HepG2 (cell line): Measurements from ENCODE around the gene PPP2R5C. TPM values are rescaled to one million over a fixed set of nuclear protein-coding genes. Genes with fewer than 3 reads are reported as not detected.

Source experiments
- ATAC-seq: fragments of 200-7000 bp; cut with Tn5 transposase; 3 replicates; pipeline ENCODE4 v1.9.1; 2020; ENCODE audit warnings: mild to moderate bottlenecking, moderate library complexity
- BruUV-seq: library from RNA; stranded (reverse); fragments of 400-500 nt; replicated peaks from 2 replicates; lab custom pipeline; 2021; lab: Mats Ljungman, UMichigan
- CTCF ChIA-PET: fragments of 300-600 bp; formaldehyde crosslinking; extraction: SDS; loops from one replicate; lab custom pipeline; 2021; ENCODE audit warnings: low total read pairs, inconsistent platforms, low intra/inter-chr PET ratio; lab: Yijun Ruan, JAX
- POLR2A ChIA-PET: fragments of 350-600 bp; sonication (Branson Sonifier 250); formaldehyde crosslinking; loops from one replicate; lab custom pipeline; 2020; ENCODE audit warnings: antibody characterized with exemption, inconsistent platforms; lab: Yijun Ruan, JAX
- DNase-seq: peaks from one replicate; pipeline ENCODE4 v3.0.0-alpha.2; 2015; ENCODE audit warnings: low spot score
- FAIRE-seq: peaks from 3 replicates; lab custom pipeline; 2011; peaks lifted over from hg19 to GRCh38; lab: Jason Lieb, UNC
- H2AFZ ChIP-seq: one replicate; pipeline ENCODE4 v1.6.1; 2011; ENCODE audit warnings: low read length, inconsistent platforms
- H3K27ac ChIP-seq: fragments of 300-600 bp; 3 replicates; pipeline ENCODE4 v1.8.0; 2011; ENCODE audit warnings: mixed run types, mild to moderate bottlenecking, mixed read lengths, low read length, inconsistent platforms; ENCODE audit not compliant: insufficient read depth; ENCODE audit errors: extremely low read length
- H3K27me3 ChIP-seq, 2 experiments: fragments of 200-600 bp in 1 of 2; 2 replicates in 1 of 2; 3 replicates in 1 of 2; pipeline versions ENCODE4 v1.6.0 to v1.8.0; 2011; ENCODE audit warnings: low read length in 2 of 2, mild to moderate bottlenecking in 2 of 2, moderate library complexity in 2 of 2, inconsistent platforms in 1 of 2; ENCODE audit not compliant: insufficient read depth in 2 of 2, control insufficient read depth in 1 of 2
- H3K36me3 ChIP-seq, 2 experiments: fragments of 200-600 bp in 1 of 2; replicated peaks in 1 of 2; 2 replicates in 1 of 2; 3 replicates in 1 of 2; pipeline versions ENCODE4 v1.5.1 to v1.8.0; 2011; ENCODE audit warnings: low read length in 2 of 2, inconsistent platforms in 1 of 2; ENCODE audit not compliant: insufficient read depth in 2 of 2, control insufficient read depth in 1 of 2
- H3K4me1 ChIP-seq: 2 replicates; pipeline ENCODE4 v1.5.1; 2012; ENCODE audit warnings: low read length, inconsistent platforms; ENCODE audit not compliant: insufficient read depth
- H3K4me2 ChIP-seq: 2 replicates; pipeline ENCODE4 v1.6.0; 2011; ENCODE audit warnings: low read depth, low read length, inconsistent platforms
- H3K4me3 ChIP-seq, 3 experiments: fragments of 200-600 bp in 1 of 3; sonication (generic), shearing (Covaris generic) in 1 of 3; replicated peaks in 1 of 3; 2 replicates each; pipeline ENCODE4 v1.5.1; 2011 to 2016; ENCODE audit warnings: low read length in 3 of 3, inconsistent platforms in 2 of 3, low read depth in 2 of 3, mild to moderate bottlenecking in 2 of 3, control low read depth in 1 of 3, mixed read lengths in 1 of 3; ENCODE audit not compliant: insufficient read depth in 1 of 3
- H3K79me2 ChIP-seq: one replicate; pipeline ENCODE4 v1.6.1; 2011; ENCODE audit warnings: low read length, inconsistent platforms; ENCODE audit not compliant: insufficient read depth
- H3K9ac ChIP-seq: 2 replicates; pipeline ENCODE4 v1.6.0; 2011; ENCODE audit warnings: mild to moderate bottlenecking, low read depth, low read length, inconsistent platforms; ENCODE audit not compliant: insufficient read depth
- H3K9me3 ChIP-seq: 2 replicates; pipeline ENCODE4 v1.5.1; 2012; ENCODE audit warnings: mild to moderate bottlenecking, low read length
- H4K20me1 ChIP-seq: 2 replicates; pipeline ENCODE4 v1.6.0; 2011; ENCODE audit warnings: inconsistent platforms, mild to moderate bottlenecking, low read length, moderate library complexity; ENCODE audit not compliant: insufficient read depth
- GLMP ChIP-seq: sonication (generic); formaldehyde crosslinking; IDR thresholded peaks from 2 replicates; pipeline ENCODE4 v1.9.0; 2021; ENCODE audit warnings: missing genetic modification reagents, mild to moderate bottlenecking, borderline replicate concordance
- KDM5B ChIP-seq: sonication (generic); formaldehyde crosslinking; IDR thresholded peaks from 2 replicates; pipeline ENCODE4 v1.4.0; 2020; ENCODE audit warnings: missing genetic modification reagents, mild to moderate bottlenecking, borderline replicate concordance
- PBX3 ChIP-seq: sonication (generic); formaldehyde crosslinking; IDR thresholded peaks from 2 replicates; pipeline ENCODE4 v1.8.1; 2023; ENCODE audit warnings: missing genetic modification reagents, inconsistent platforms, borderline replicate concordance
- SP140L ChIP-seq: sonication (generic); formaldehyde crosslinking; IDR thresholded peaks from 2 replicates; pipeline ENCODE4 v1.4.0; 2020; ENCODE audit warnings: missing genetic modification reagents, borderline replicate concordance
- ZMAT5 ChIP-seq: sonication (generic); formaldehyde crosslinking; IDR thresholded peaks from 2 replicates; pipeline ENCODE4 v1.5.0; 2020; ENCODE audit warnings: mild to moderate bottlenecking, low read depth, missing genetic modification reagents, borderline replicate concordance
- ZNF253 ChIP-seq: sonication (generic); formaldehyde crosslinking; IDR thresholded peaks from 2 replicates; pipeline ENCODE4 v1.8.0; 2022; ENCODE audit warnings: mild to moderate bottlenecking, missing genetic modification reagents, borderline replicate concordance
- ZNF343 ChIP-seq: sonication (generic); formaldehyde crosslinking; IDR thresholded peaks from 2 replicates; pipeline ENCODE4 v1.4.0; 2020; ENCODE audit warnings: mild to moderate bottlenecking, missing genetic modification reagents
- ZNF607 ChIP-seq: sonication (generic); formaldehyde crosslinking; IDR thresholded peaks from 2 replicates; pipeline ENCODE4 v1.5.1; 2020; ENCODE audit warnings: missing genetic modification reagents, mild to moderate bottlenecking, borderline replicate concordance
- ZNF790 ChIP-seq: sonication (generic); formaldehyde crosslinking; IDR thresholded peaks from 2 replicates; pipeline ENCODE4 v1.8.0; 2022; ENCODE audit warnings: missing genetic modification reagents, mild to moderate bottlenecking, borderline replicate concordance
- WGBS: methylation state at CpG from one replicate; pipeline ENCODE4 v1.1.6; 2017; ENCODE audit warnings: low lambda C conversion rate; 5-methylcytosine and 5-hydroxymethylcytosine counted together
- in situ Hi-C: cut with HindIII; loops from 2 replicates; pipeline ENCODE4 v1.10.0; 2017; ENCODE audit warnings: low pct_unique_long_range_greater_than_20kb; ENCODE audit not compliant: extremely low pct_ligation_motif_present
- intact Hi-C: fragments of 100-400 bp; cut with micrococcal nuclease; formaldehyde crosslinking; loops from one replicate; pipeline ENCODE4 v1.10.0; 2022; ENCODE audit not compliant: unreplicated experiment
- polyA plus RNA-seq, 8 experiments: library from polyadenylated mRNA; depleted of rRNA in 3 of 8; stranded (reverse) in 7 of 8; unstranded in 1 of 8; fragments of >200 nt; fragmentation: Illumina TruSeq in 4 of 8; extraction: Trizol in 4 of 8; gene quantifications; 2 replicates each; pipeline versions ENCODE4 v1.2.1 to v1.2.3, GENCODE V29; 2011 to 2016; ENCODE audit warnings: low read depth in 4 of 8, missing spikeins in 1 of 8, mixed read lengths in 1 of 8; ENCODE audit not compliant: insufficient read depth in 1 of 8
- total RNA-seq, 5 experiments: library from RNA; depleted of rRNA; stranded (reverse); fragments of >200 nt; fragmentation: Illumina TruSeq; extraction: Trizol; gene quantifications; 2 replicates each; pipeline ENCODE4 v1.2.3, GENCODE V29; 2016; ENCODE audit warnings: low read depth in 1 of 5

PPP2R5C gene
- total and polyA plus RNA-seq, 2 of the 13 experiments (the other 11 are each of a cell fraction or from before 2014, with no cell fraction given): 74.3 to 78.5 TPM

DNA sequence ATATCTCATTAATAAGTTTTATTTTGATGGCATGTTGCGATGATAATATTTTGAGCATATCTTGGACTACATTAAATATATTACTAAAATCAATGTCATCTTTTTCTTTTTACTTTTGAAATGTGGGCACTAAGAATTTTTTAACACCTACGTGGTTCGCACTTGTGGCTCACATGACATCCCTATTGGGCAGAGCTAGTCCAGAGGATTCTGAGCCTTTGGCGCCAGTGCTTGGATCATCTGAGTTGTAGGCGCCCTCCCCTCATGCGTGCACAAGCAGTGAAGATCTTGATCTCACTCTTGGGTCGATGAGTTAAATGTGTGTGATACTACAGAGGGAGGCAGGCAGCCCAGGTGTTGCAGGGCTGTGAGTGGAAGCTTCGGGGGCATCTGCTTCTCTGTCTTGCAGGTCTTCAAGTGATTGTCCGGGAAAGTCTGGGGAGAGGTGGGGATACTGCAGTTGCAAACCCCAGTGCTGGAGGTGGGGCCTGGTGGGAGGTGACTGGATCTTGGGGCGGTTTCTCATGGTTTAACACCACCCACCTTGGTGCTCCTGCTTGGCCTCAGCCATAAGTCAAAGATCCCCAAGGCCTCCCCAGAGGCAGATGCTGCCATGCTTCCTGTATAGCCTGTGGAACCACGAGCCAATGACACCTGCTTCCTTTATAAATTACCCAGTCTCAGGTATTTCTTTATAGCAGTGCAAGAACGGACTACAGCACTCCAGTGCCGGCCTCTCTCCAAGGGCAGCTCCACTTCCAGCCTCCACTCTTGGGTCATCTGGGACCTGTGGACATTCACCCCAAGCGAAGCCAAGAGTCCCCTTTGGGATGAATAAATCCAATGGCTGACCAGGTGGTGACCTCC lies 46.1 kb upstream of the PPP2R5C start:
- no peak overlapping the region for H2AFZ ChIP-seq
- no peak overlapping the region for H3K4me3 ChIP-seq
- no peak overlapping the region for H3K9ac ChIP-seq
- BruUV-seq: no TSS peak
- no peak for TF ChIP-seq ZNF790
- no peak for TF ChIP-seq KDM5B
- no peak for TF ChIP-seq GLMP (CRISPR knock-in tag)
- TF ChIP-seq ZNF343: no peak
- no peak for TF ChIP-seq PBX3 (CRISPR knock-in tag)
- no peak for TF ChIP-seq SP140L
- no peak for TF ChIP-seq ZNF253 (CRISPR knock-in tag)
- no peak for TF ChIP-seq ZNF607 (CRISPR knock-in tag)
- TF ChIP-seq ZMAT5 (CRISPR knock-in tag): no peak
- no peak overlapping the region for H3K4me2 ChIP-seq
- in situ Hi-C loops (loop anchor here (25.0 kb wide), 1 partner anchor 372 kb away; the partner anchor contains the start of gene HSP90AA1), intact Hi-C loops (no loop called here)
- ATAC-seq (no peak), FAIRE-seq (no peak), DNase-seq (no peak)
- no peaks in the 10 kb centered on the region for H3K9me3 ChIP-seq
- peaks cover 40% of the 10 kb centered on the region for H3K4me1 ChIP-seq
- no peaks in the 10 kb centered on the region for H3K79me2 ChIP-seq
- ChIA-PET POLR2A (no interaction called here), CTCF (no interaction called here)
- no peak overlapping the region for H3K27ac ChIP-seq
- H3K36me3 ChIP-seq: no peaks in the 10 kb centered on the region
- H3K27me3 ChIP-seq: peaks cover 0 to 15% of the 10 kb centered on the region in 2 experiments; a peak in 3 of 5 replicates
- 61% methylated on average over 13 of the region's 14 CpGs for WGBS
- H4K20me1 ChIP-seq: no peaks in the 10 kb centered on the region
